NAMALWA (cell line): ENCODE measurements around the gene MOCS1.

Source experiments
- DNase-seq: peaks from one replicate; pipeline ENCODE4 v3.0.0-alpha.2; 2015; ENCODE audit warnings: low spot score

The MOCS1 gene

DNA sequence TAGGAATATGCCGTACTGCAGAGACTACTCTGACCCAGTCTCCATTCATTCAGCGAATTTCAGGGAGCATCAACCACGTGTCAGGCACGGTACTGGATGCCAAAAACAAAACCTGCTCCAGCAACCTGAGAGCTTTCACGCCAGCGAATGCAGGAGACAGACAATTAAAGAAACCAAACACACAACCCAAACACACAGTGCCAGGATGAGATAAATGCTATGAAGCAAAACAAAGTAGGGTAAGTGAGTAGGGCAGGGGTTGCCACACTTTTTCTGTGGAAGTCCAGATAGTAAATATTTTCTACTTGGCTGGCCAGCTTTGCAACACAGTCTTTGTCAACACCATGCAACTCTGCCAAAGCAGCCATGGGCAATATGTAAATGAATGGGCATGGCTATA is 10.0 kb downstream of the MOCS1 start:
- no peak for DNase-seq

DNA sequence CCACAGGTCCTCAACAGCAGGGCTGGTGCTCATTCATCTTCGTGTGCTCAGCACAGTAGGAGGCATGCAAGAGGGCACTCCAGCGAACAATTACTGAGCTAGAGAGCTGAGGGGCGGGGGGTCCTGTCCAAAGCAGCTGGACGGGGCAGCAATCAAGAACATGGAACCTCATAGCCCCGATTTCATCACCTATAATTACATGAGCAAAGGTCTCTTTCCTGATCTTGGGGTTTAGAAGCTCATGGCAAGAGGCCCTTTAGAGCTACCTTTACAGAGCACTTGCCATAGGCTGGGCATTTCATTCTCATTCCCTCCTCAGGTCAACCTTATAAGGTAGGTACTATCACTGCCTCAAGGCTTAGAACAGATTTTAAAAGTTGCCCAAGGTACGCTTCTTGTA is 10.4 kb downstream of the MOCS1 start:
- no peak for DNase-seq

DNA sequence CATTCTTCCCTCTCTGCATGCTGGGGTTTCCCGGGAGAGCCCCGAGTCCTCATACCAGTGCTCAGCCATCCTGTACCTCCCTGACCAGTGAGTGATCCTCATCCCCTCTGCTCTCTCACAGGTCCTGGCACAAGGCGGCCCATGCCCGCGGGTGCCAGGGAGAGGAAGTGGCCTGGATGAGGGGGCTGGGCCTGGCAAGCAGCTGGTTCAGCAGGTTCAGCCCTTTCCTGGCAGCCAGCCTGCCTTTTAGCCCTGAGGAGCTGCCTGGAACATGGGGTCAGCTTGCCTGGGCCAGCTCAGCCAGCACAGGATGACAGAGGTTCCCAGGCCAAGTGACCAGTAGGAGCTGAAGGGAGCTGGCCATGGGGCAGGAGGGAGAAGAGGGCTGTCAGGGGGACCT is 10.9 kb downstream of the MOCS1 start:
- DNase-seq = no peak

DNA sequence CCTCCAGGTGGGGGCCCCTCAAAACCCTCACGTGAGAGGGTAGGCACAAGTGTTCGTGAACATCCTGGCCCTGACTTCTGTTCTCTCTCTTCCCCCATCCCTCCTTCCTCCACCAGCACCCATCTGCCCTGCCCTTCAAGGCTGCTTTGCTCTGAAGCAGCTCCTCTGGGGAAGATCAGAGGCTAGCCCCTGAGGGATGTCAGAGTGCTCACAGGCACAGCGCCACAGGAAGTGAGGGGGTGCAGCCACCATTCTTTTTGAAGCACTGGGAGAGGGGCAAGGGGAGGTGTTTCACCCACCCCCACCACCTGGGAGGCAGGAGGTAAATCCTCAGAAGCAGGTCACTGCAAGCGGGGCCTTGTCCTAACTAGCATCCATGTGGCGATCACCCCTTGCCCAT is 11.4 kb downstream of the MOCS1 start:
- DNase-seq = no peak

DNA sequence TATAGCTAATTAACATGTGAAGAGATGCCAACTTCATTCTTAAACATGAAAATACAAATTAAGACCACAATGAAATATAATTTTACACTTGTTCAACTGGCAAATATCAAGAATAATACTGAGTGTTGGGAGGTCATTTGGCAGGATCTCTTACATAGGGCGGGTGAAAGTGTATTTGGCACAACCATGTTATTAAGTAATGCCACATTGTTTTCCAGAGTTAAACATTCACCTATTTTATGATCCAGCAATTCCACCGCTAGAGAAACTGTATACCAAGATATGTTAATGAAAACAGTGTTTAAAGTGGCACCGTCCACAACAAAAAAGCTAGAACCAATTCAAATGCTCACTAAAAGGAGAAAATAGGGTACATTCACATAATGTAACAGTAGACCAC is 14.1 kb downstream of the MOCS1 start:
- no peak for DNase-seq

DNA sequence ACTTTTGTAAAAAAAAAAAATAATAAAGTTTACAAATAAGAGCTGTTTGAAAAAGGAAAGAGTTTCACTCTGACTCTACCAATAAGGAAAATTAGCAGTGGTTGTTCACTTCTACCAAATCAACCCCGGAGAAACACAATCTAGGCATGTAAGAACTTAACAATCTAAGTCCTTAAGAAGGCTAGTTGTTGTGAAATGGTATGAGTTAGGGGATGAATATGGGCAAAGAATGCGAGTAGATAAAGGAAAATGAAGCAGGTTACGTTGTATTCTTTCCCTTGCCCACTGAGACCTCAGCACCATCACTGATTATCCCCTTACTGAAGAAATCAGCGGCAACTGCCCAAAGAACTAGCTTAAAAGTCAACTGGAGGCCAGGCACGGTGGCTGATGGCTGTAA is 15.4 kb downstream of the MOCS1 start:
- DNase-seq = no peak

DNA sequence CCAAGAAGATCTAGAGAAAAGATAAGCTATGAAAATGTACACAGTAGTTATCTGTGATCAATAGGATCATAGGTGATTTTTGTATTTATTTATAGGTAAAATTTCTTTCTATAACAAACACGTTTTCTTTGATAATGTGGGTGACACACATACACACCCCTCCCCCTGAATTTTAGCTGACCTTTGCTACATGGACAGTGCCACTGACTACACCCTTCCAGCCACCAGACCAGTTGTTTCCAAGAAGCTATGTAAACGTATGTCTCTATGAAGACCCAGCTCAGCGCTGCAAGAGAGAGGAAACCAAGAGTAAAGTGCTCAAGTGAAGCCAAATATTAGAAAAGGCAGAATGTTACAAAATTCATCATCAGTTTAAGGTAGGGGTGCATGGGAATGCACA is 16.3 kb downstream of the MOCS1 start:
- DNase-seq = no peak

DNA sequence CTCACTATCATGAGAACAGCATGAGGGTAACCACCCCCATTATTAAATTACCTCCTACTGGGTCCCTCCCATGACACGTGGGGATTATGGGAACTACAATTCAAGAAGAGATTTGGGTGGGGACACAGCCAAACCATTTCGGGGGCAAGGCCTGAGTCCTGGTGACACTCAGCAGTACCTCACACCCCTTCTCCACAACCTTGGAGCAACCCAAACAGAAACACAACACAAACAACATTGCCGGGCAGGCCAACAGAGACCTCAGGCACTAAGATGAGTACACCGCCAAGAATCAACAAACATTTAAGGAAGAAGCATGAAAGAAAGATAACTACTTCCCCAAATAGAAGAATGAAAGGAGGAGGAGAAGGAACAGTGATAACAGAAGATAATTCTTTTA is 16.9 kb downstream of the MOCS1 start:
- DNase-seq = no peak

DNA sequence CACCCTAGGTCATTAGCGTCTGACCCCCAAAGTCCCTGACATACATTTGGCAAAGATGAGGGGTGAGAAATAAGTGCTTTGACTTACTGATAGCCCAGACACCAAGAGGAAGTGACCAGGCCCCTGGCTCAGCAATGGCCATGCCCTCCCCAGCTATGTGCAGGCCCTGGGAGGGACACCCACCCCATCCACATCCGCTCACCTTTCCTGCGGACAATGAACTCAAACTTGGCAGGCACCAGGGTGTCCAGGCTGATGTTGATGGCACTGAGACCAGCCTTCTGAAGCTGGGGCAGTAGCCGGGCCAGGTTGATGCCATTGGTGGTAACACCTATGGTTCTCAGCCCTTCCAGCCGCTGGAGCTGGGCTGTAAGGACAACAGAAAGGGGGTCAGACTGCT is 18.4 kb downstream of the MOCS1 start:
- no peak for DNase-seq

DNA sequence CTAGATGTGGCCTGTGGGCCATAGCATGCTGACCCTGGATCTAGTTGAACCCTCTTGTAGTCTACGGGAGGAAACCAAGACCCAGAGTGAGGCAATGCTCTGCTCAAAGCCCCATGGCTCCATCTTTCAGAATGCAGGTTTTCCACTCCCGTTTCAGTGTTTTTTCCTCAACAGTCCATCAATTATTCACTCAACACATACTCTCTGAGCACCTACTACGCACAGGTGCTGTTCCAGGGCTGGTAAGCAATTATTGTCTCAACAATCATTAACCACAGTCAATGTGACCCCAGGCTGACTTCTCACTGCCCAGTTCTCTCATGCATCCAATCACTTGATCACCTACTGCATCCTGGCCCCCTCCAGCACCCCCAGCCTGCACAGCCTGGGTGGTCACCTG is 20.0 kb downstream of the MOCS1 start:
- DNase-seq = no peak

DNA sequence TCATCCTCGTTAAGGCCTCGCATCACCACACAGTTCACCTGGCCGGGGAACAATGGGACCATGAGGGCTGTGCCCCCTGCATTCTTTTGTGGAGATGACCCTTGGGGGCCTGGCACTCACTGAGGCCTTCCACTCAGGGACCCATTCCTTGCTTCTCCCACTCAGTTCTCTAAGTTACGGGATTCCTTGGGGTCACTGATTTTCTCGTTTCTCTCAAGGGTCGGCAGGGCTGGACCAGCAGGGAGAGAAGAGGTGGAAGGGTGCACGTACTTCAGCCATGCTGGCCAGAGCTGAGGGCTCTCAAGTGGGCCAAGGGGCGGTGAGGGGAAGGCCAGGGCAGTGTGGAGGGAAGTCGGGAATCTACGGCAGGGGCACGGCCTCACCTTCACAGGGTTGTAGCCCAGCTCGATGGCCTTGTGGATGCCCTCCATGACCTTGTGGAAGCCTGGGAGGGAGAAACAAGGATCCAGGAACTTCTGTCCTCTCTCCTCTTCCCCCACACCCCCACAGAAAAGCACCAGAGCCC is 20.8 kb downstream of the MOCS1 start:
- no peak for DNase-seq

DNA sequence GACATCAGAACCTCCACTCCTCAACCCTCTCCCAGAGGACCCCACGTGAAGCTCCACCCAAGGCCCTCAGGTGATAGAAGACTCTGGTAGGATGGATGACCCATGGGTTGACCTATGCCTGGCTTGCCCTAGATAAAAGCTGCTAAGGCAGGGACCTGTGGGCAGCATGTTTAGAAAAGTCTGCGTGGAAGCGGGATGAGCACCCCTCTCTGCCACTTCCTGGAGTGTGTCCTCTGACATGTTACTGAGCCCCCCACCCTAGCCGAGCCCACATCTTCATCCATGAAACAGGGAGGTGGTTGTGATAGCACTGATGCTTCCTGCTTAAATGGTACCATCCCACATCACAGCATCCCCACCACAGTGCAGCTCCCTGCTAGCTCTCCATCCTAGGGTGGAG is 21.8 kb downstream of the MOCS1 start:
- no peak for DNase-seq

DNA sequence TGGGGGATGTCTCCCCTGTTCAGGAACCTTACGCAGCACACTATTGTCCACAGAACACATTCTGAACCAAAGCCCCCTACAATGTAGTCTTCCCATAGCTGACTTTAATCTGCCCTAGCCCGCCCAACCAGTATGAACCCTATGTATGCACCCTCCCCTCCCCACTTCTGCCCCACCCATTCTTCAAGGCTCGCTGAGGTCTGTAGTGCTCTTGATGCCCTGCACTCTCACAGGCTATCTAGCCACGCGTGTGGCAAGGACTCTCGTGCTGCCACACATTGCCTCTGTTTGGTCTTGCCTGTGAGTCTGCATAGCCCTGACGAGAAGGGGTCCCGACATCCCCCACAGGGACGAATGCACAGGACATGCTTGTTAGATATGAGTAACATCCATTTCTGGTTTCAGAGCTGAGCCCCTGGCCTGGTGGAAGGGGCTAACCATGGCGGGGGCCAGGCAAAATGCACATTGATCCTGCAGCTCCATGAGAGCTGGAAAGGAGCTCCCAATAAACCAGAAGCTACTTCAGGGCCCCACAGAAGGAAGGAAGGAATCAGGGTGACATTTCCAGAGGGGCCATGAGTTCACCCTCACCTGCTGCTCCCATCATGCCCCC is 22.6 kb downstream of the MOCS1 start:
- no peak for DNase-seq

DNA sequence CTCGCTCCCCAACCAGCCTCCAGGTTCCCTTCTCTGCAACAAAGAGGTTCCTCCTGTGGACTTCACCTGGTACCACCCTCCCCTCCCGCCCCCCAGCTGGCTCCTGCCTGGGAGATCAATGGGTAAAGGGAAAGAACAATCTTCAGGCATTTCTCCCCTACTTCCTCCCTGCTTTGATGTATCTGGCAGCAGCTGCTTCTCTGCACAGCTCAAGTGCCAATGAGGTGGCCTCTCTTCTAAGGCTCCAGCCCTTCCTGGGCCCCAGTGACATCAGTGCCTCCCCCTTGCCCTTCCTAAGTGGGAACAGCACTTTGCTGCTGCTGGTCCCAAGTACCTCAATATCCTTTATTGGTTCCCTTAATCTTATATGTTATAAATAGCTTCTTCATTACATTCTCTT is 23.5 kb downstream of the MOCS1 start:
- no peak for DNase-seq

DNA sequence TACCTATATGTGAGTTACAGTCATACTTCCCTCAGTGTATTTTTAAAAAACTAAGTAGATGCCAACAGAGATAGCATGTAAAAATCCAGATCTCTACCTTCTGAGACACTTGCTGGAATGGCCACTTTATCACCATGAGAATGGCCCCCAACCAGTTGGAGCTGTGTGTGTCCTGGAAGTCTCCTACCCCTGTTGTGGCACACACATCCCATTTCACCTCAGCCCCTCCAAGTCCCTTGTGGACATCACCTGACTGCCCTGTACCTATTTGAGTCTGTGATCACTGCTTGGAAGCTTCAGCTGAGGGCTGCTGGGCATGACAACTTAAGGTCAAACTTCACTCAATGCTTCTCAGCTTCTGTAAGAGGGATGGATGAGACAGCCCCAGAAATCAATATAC is 24.1 kb downstream of the MOCS1 start:
- no peak for DNase-seq

DNA sequence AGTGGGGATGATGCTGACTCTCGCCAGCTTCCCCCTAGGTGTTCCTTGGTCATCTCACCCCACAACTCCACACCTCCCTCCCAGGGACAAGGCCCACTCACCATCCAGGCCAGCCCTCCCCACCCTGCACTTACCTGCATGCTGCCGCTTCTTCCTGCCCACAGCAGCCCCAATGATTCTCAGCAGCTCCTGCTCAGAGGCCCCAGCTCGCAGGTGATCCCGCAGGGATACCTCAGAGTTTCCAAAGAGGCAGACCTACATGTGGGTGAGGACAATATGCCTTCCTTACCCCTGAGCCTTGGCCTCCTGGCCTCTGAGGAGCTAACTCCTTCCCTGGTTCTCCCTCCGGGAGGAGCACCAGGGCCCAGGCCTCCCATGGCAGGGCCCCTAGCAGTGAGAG is 24.6 kb downstream of the MOCS1 start:
- DNase-seq = no peak

DNA sequence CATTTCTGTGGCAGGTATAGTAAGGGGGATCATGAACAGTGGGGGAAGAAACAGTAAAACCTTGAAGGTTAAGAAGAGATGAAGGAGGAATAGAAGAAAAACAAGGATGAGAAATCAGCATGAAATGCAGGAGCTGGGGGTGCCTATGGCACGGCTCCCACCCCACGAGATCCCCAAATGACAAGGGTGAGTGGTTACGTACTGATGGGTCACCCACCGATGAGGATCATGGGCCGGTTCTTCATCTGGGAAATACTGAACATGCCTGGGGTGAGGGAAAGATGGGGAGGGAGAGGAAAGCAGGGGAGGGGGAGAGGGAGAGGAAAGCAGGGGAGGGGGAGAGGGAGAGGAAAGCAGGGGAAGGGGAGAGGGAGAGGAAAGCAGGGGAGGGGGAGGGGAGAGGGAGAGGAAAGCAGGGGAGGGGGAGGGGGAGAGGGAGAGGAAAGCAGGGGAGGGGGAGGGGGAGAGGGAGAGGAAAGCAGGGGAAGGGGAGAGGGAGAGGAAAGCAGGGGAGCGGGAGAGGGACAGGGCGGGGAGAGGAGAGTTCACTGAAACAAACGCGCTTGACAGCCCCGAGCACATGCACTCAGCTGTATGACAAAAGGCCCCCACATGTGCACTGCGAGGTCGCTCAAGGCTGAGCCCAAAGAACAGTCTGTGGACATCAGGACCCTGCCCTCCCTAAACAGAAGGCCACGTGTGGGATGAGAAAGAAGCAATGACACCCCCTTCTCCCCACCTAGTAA is 25.3 kb downstream of the MOCS1 start:
- no peak for DNase-seq

DNA sequence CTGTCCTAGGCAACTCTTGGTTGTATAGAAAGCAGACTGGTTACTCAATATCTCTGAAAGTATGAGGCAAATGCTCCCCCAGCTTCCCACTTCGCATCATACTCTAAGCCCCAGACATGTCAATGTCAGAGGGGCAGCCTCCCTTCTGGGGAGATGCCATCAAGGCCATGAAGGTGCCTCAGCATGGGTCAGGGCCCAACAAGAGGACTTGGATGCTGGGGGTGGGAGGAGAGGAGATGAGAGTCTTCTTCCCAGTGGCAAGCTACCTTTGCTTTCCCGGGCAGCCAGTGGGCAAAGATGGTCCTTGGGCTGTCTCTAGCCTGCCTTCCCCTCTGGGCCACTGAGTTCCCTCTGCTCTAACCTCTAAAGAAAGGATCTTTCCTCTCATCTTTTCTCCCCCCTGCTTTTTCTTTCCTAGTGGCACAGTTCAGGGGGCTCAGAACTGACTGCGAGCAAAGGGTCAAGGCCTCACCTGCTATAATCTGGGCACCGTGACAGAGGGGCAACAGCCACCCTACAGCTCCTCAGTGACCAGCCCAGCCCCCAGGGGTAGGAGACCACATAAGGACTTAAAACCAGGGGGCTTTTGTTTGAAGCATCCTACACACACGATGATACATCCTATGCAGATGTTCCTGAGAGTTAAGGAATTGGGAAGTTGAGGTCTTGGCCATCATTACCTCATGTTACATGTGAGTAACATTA is 26.2 kb downstream of the MOCS1 start:
- no peak for DNase-seq

DNA sequence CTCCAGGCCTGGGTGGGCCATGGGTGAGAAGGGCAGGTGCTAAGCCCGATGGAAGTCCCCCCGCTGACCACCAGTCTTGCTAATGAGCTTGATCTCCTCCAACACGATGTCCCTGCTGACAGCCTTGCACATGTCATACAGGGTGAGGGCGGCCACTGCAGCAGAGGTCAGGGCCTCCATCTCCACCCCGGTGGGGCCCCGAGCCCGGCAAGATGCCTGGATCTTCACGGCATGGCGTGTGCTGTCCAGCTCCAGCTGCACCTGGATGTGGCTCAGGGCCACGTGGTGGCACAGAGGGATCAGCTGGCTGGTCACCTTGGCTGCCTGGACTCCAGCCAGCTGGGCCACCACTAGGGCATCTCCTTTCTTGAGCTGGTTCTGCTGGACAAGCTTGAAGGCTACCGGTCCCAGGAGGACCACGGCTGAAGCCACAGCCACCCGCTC is 27.9 kb downstream of the MOCS1 start:
- DNase-seq = no peak

DNA sequence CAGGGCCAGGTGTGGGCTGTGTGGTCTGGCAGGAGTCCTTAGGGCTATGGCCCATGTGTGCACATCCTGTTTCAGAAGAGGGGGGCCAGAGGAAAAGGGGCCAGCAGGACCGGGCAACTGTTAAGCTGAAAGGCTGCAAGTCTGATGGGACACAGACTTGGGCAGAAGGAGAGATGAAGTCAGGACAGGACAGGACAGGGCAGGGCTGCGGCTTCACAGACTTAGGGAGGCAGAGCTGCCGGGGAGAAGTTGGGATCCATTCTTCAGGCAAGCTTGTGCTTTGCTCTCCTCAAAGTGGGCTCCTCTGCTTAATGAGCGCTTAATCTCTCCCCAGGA is 28.7 kb downstream of the MOCS1 start:
- DNase-seq = no peak

DNA sequence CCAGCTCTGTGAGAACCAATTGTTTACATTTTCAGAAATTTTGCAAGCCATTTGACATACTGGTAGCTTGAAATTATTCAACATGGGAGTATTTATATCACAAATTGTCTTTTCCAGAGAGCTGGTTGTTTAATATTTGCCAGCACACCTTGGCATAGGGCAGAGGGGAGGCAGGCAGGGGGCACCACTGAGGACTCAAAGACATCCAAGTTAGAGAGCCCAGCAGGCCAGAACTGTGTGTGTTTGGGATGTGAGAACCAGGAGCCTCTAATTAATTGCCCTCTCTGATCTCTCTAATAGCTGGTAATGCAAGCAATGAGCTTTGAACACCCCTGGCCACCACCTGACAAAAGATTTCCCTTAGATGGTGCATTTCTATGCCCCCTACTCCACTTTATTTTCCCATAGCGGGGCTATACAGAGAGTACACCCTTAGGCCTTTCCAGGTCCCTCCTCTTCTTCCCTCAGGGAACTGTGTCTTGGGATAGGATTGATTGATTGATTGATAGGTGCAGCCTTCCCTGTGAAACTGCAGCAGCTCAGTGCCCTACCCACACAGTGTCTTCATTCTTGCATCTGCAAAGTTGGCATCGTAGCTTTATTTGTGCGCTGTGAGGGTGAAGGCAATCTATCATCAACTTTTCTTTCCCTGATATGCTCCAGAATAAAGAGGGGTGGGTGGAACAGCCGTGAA is 29.2 kb downstream of the MOCS1 start:
- no peak for DNase-seq

DNA sequence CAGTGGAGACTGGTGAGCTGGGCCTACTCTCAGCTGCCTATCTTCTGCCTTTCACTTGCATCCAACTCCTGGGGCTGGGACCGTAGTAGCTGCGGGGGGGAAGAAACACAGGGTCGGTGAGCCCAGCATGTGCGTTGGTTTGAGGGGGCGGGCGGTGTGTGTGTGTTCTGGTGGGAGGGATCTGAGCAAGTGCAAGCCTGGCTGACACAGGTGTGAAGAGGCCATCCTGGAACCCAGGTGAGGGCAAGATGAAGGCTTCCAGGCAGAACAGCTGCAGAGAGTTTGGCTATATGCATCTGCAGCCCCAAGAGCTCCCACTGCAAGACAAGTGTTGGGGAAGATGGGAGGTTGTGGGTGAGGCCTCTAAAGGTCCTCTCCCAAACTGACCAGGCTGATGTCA is 30.6 kb downstream of the MOCS1 start:
- DNase-seq = no peak
